ENCODE results near the gene TP53I11. TPM values are rescaled to one million over a fixed set of nuclear protein-coding genes. Genes with fewer than 3 reads are reported as not detected.

The TP53I11 gene
- total RNA-seq, 1 experiment from 2014 or later: 46.9 TPM

DNA sequence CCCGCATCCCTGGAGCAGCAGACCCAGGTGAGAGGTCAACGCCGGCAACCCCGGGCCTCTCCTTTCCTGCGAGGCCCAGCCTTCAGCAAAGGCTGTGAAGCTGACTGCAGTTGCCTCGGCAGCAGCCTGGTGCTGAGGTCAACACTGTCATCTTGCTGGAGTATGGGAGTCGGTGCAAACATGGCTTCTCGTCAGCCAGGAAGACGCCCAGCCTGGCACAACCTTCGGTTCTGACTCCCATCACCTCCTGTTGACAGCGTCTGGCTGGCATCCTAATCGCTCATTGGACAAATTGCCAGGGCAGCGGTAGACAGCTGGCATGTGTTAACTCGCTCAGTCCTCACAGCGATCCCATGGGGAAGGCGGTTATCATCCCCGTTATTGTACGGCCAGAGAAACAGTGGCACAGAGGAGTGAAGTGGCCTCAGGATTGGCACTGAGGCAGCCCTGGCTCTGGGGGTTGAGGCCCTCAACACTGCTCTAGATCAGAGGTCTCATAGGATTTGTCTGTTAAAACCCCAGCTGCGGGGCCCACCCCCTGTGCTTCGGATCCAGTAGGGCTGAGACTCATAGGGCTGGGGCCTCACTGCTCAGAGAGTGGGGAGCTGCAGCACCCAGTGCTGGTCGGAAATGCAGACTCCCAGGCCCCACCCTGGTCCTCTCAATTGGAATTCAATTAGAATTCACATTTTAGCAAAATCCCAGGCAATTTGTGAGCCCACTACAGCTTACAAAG lies 39.3 kb upstream of the TP53I11 start (continued):
- no peak for TF ChIP-seq ZNF274 (IDR thresholded peaks at IDR 0.05; ENCODE audit: low read depth, low read length)
- TF ChIP-seq JUND (IDR thresholded peaks at IDR 0.05): no peak
- TF ChIP-seq FOSL1 (IDR thresholded peaks at IDR 0.05; ENCODE audit: low read depth): no peak
- no peak for TF ChIP-seq SRF (IDR thresholded peaks at IDR 0.05; ENCODE audit: low read depth)
- no peak for TF ChIP-seq ZFX (IDR thresholded peaks at IDR 0.05)

DNA sequence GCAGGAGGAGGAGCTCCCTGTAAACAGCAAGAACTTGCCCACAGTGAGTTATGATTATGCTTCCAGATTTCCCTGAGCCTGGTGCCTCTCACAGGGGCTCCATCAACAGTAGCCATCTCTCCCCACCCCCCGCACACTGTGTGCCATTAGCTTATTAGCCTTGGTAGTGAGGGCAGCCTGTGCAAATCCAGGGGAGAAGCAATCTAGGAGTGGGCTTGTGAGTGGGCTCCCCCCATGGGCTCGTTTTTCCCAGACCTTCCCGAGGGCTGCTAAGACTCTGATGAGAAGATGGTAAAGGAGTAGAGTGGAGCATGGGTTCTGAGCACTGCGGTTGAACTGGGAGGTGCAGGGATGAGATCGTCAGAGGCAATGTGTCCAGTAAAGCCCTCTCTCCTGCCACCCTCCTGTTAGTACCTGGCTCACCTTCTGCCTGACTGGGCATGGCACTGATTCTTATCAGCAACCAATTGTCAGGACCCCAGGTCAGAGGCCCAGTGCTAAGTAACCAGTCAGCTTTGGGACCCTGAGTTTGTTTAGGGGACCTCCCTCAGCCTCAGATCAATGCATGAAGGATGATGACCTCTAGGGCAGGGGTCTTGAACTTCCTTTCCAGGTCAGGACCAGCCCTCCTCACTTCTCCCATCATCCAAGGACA lies 38.4 kb upstream of the TP53I11 start:
- Histone ChIP-seq H3K4me3 (replicated peaks in 1 of 2; ENCODE audit: low read depth in 1 of 2, low read length in 2 of 2) (no peak overlapping the region), H3K36me3 (ENCODE audit: control insufficient read depth in 1 of 2, insufficient read depth in 2 of 2, low read length in 2 of 2) (no peaks in the 10 kb centered on the region), H3K9ac (ENCODE audit: low read length) (no peak overlapping the region), H2AFZ (ENCODE audit: low read depth, low read length, poor library complexity, severe bottlenecking) (no peak overlapping the region), H3K9me3 (ENCODE audit: control insufficient read depth in 1 of 2, insufficient read depth in 1 of 2, low read depth in 1 of 2, low read length in 2 of 2) (no peaks in the 10 kb centered on the region), H3K79me2 (ENCODE audit: insufficient read depth, low read length) (no peaks in the 10 kb centered on the region), H3K27me3 (ENCODE audit: insufficient read depth, low read length) (peaks cover 10% of the 10 kb centered on the region; the same call in 1 of the 2 replicates), H3K4me2 (ENCODE audit: low read length) (no peak overlapping the region), H3K27ac (ENCODE audit: low read depth, low read length) (no peak overlapping the region), H3K9me2 (ENCODE audit: insufficient read depth) (no peaks in the 10 kb centered on the region), H4K20me1 (ENCODE audit: insufficient read depth) (no peaks in the 10 kb centered on the region), H3K4me1 (ENCODE audit: control insufficient read depth in 1 of 2, insufficient read depth in 2 of 2, low read length in 2 of 2) (no peaks in the 10 kb centered on the region)
- BruUV-seq (replicated peaks): no TSS peak
- TF ChIP-seq EZH2 (IDR thresholded peaks at IDR 0.05): no peak
- no peak for TF ChIP-seq TCF7L2 (IDR thresholded peaks at IDR 0.05; ENCODE audit: borderline replicate concordance, extremely low read depth, insufficient read depth, insufficient read length)
- TF ChIP-seq FOSL1 (IDR thresholded peaks at IDR 0.05; ENCODE audit: low read depth): no peak
- TF ChIP-seq ZNF274 (IDR thresholded peaks at IDR 0.05; ENCODE audit: low read depth, low read length): no peak
- TF ChIP-seq, protein P1, sequence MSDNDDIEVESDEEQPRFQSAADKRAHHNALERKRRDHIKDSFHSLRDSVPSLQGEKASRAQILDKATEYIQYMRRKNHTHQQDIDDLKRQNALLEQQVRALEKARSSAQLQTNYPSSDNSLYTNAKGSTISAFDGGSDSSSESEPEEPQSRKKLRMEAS (IDR thresholded peaks at IDR 0.05): no peak
- DNase-seq (ENCODE audit: low read depth, low spot score) (no peak), ATAC-seq (no peak)
- intact Hi-C loops (cut with micrococcal nuclease): no loop called here
- ChIA-PET RAD21 (ENCODE audit: low non-redundant PET in 1 of 2, low total read pairs in 2 of 2, uncharacterized antibody in 2 of 2, unreplicated experiment in 2 of 2) (no interaction called here), CTCF (no interaction called here), POLR2A (no interaction called here)

Measured in HCT116 (cell line).